ENCODE measurements around the gene GBGT1.

The GBGT1 gene

GRCh38 chr9:133165452-133165730, 1.7 kb upstream of the GBGT1 start:
- H3K4me3 ChIP-seq (replicated peaks in 1 of 2; ENCODE audit: low read depth in 2 of 2, low read length in 2 of 2), result no peak overlapping the region
- TF ChIP-seq CTCF (IDR thresholded peaks at IDR 0.05; ENCODE audit: low read depth, low read length), result no peak
- no peak for DNase-seq (ENCODE audit: low read depth in 2 of 2)

GRCh38 chr9:133164191-133164590, 477 bp upstream of the GBGT1 start:
- no peak for TF ChIP-seq CTCF (IDR thresholded peaks at IDR 0.05; ENCODE audit: low read depth, low read length)
- DNase-seq (ENCODE audit: low read depth in 2 of 2), result no peak
- H3K4me3 ChIP-seq (replicated peaks in 1 of 2; ENCODE audit: low read depth in 2 of 2, low read length in 2 of 2), result peak overlapping the region; percentile 60

DNA sequence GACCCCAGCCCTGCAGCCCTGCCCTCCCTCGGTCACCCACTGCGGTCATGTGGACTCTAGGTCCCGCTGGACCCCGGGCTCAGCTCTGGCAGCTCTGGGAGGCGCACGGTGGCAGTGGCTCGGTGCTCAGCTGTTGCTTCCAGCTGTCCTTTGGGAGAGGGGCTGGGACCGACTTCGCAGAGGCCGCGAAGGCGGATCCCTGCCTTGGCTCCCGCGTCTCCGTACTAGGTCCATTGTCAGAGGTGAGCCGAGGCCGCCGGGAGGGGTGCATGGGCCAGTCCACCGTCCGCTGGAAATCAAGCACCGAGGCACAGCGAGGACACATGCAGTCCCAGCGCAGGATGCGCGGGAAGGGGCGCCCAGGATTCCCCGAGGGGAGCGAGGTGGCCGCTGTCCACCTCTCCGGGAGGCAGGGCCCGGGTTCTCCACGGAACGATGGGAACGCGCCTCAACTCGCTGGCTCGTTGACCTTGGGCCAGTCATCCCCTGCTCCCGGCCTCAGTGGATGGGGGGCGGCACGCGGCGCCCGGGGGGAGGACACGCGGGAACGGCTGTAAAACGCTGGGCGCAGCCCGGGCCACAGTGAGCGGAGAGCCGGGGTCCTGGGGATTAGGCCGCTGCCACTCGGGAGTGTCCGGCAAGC, 732 bp downstream of the GBGT1 start:
- TF ChIP-seq CTCF (IDR thresholded peaks at IDR 0.05; ENCODE audit: low read depth, low read length), result no peak
- peak overlapping the region; percentile 60 for H3K4me3 ChIP-seq (replicated peaks in 1 of 2; ENCODE audit: low read depth in 2 of 2, low read length in 2 of 2)
- DNase-seq (ENCODE audit: low read depth in 2 of 2), result no peak

DNA sequence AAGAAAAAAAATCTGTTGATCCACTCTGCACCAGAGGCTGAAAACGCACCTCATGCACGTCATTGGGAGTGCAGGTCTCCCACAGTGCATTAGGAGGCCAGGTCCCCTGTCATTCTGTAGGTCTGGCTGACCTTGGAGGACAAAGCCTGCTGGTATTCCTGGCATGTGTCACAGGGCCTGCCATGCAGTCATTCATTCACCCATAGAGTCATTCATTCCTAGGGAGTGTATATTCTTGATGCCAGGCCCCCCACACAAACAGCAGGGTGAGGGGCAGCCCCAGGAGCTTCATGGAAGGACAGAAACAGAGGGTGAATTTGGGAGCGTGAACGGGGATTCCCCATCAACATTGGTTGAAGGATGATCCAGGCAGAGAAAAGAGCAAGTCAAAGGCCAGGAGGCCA, 2.2 kb downstream of the GBGT1 start:
- DNase-seq (ENCODE audit: low read depth in 2 of 2), result no peak
- no peak overlapping the region for H3K4me3 ChIP-seq (replicated peaks in 1 of 2; ENCODE audit: low read depth in 2 of 2, low read length in 2 of 2)
- no peak for TF ChIP-seq CTCF (IDR thresholded peaks at IDR 0.05; ENCODE audit: low read depth, low read length)

- TF ChIP-seq CTCF (IDR thresholded peaks at IDR 0.05; ENCODE audit: low read depth, low read length), result peak; percentile 85
- DNase-seq (ENCODE audit: low read depth in 2 of 2), result peak; percentile 85 to 87
- no peak overlapping the region for H3K4me3 ChIP-seq (replicated peaks in 1 of 2; ENCODE audit: low read depth in 2 of 2, low read length in 2 of 2)
These were observed 2.8 kb downstream of the GBGT1 start for GRCh38 chr9:133160742-133161546.

DNA sequence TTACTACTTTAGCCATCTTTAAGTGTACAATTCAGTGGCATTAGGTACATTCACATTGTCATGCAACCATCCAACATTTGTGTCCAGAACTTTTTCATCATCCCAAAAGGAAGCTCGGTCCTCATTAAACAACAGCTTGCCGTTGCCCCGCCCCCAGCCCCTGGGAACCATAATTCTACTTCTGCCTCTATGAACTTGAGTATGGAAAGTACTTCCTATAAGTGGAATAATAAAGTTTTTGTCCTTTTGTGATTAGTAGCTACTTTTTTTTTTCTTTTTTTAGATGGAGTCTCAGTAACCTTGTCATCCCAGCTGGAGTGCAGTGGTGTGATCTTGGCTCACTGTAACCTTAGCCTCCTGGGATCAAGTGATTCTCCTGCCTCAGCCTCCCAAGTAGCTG, 5.0 kb downstream of the GBGT1 start:
- H3K4me3 ChIP-seq (replicated peaks in 1 of 2; ENCODE audit: low read depth in 2 of 2, low read length in 2 of 2), result no peak overlapping the region
- no peak for TF ChIP-seq CTCF (IDR thresholded peaks at IDR 0.05; ENCODE audit: low read depth, low read length)
- DNase-seq (ENCODE audit: low read depth in 2 of 2), result no peak

Data from cardiac fibroblast (primary cell).